ENCODE data around the gene FOXL2NB.

DNA sequence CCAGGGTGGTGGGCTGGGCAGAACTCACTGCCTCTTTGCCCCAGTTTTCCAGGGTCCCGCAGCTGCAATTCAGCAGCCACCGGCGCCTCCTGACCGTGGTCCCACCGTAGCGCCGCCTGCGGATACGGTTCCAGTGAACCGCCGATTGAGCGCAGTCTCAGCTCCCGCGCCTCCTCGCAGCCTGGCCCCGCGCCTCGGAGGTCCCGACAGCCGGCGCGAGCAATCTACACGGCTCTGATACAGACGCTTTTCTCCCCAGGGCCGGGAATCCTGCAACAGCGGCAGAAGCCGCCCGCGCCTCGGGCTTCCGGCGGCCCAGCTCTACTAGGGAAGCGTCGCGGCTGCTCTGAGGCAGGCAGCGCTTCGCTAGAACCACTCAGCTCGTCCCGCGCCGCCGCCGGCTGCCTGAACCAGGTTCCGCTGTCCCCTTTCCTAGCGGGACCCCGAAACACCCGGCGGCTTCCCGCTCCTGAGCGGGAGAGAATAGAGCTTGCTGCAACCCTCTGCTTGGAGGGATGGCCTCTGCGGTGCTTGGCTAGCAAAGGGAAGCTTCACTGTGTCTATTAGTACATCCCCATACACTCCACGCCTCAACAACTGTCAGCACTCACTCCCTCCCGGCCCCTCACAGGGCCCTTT lies 3.1 kb downstream of the FOXL2NB start:
- TF ChIP-seq, protein P1, sequence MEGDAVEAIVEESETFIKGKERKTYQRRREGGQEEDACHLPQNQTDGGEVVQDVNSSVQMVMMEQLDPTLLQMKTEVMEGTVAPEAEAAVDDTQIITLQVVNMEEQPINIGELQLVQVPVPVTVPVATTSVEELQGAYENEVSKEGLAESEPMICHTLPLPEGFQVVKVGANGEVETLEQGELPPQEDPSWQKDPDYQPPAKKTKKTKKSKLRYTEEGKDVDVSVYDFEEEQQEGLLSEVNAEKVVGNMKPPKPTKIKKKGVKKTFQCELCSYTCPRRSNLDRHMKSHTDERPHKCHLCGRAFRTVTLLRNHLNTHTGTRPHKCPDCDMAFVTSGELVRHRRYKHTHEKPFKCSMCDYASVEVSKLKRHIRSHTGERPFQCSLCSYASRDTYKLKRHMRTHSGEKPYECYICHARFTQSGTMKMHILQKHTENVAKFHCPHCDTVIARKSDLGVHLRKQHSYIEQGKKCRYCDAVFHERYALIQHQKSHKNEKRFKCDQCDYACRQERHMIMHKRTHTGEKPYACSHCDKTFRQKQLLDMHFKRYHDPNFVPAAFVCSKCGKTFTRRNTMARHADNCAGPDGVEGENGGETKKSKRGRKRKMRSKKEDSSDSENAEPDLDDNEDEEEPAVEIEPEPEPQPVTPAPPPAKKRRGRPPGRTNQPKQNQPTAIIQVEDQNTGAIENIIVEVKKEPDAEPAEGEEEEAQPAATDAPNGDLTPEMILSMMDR (IDR thresholded peaks at IDR 0.05), result no peak
- TF ChIP-seq POLR2A (IDR thresholded peaks at IDR 0.05), result no peak

Data from adrenal gland (tissue), 5 donors.